GM12801 (cell line): Measurements from ENCODE around the gene KRT10.

ENCODE experiments used
- CTCF ChIP-seq: IDR thresholded peaks from one replicate; pipeline ENCODE4 v1.5.1; 2011; ENCODE audit warnings: control low read depth; ENCODE audit not compliant: insufficient read length; ENCODE audit errors: extremely low read depth

The KRT10 gene

DNA sequence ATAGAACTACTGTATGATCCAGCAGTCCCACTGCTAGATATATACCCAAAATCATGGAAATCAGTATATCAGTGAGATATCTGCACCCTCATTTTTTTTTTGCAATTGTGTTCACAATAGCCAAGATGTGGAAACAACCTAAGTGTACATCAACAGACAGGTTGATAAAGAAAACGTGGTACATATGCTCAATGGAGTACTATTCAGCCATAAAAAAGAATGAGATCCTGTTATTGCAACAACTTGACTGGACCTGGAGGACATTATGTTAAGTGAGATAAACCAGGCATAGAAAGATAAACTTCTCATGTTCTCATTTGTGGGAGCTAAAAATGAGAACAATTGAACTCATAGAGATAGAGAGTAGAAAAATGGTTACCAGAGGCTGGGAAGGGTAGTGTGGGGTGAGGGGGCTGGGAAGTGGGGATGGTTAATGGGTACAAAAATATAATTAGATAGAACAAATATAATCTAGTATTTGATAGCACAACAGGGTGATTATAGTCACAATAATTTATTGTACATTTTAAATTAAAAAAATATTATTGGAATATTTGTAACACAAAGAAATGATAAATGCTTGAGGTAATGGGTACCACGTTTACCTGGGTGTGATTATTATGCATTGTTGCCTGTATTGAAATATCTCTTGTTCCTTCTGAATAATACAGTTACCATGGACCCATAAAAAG, 7.8 kb upstream of the KRT10 start:
- TF ChIP-seq CTCF = no peak

DNA sequence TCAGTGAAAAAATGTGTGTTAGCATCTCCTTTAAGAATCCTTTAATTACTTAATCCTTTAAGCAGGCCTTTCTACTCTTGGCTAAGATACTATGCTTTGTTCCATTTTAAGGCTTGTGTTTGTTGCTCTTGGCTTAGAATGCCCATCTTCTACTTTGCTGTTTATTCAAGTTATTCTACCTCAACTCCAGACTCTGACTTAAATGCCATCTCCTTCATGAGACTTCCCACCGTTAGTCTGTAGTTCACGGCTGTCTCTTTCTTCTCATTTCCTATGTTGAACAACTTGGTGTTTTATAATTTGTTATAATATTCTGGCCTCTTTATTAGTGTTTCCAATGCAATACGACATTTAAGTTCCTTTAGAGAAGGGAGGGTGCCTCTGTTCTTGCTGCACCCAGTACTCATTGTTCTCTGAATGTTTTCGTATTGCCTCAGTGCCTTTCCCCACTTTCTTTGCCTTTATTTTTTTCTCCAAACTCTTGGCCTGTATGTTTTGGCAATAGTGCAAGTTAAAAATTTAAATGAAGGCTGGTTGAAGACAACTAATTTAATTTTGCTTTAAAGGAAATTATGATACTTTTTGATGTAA, 6.1 kb upstream of the KRT10 start:
- TF ChIP-seq CTCF = no peak

GRCh38 chr17:40827746-40828453, 5.5 kb upstream of the KRT10 start:
- no peak for TF ChIP-seq CTCF

- TF ChIP-seq CTCF = no peak
Observed at GRCh38 chr17:40825599-40825998, 3.2 kb upstream of the KRT10 start.

DNA sequence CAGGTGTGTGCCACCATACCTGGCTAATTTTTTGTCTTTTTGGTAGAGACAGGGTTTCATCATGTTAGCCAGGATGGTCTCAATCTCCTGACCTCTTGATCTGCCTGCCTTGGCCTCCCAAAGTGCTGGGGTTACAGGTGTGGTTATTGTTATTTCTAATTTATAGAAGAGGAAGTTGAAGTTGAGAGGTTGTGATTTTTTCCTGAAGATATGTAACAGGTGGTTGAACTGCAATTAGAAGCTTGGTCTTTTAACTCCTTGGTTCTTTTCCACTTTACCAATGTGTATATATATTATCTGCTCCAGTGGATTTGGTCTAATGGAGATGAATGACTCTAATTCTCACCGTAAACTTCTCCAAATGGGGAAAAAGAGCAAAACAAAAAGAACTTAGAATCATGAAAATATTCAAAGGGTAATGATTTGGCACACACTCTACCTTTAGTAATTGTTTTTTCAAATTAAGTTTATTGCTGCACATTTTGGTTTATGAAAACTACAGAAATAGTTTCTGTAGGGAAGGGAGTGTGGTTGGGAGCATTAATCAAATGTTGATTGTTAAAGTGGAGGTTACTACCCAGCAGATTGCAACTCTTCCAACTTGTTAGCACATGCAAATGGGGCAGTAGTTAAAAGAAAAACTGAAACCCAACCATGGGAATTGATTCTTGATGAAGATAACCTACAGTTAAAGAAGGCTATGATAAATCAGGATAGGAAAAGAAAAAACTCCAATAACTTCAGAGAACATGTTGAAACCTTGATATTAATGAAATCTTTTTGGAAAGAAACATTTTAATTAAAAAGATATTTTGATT, 1.8 kb upstream of the KRT10 start:
- no peak for TF ChIP-seq CTCF

GRCh38 chr17:40821536-40821935, 878 bp downstream of the KRT10 start:
- no peak for TF ChIP-seq CTCF
